ENCODE measurements around the gene CIC. TPM values are rescaled to one million over a fixed set of nuclear protein-coding genes. Genes with fewer than 3 reads are reported as not detected.
A peak's percentile ranks its signal among the peaks of the same experiment; 100 is the strongest.

Gene CIC
- total RNA-seq, 2 experiments from 2014 or later = 60.7 to 65.6 TPM

DNA sequence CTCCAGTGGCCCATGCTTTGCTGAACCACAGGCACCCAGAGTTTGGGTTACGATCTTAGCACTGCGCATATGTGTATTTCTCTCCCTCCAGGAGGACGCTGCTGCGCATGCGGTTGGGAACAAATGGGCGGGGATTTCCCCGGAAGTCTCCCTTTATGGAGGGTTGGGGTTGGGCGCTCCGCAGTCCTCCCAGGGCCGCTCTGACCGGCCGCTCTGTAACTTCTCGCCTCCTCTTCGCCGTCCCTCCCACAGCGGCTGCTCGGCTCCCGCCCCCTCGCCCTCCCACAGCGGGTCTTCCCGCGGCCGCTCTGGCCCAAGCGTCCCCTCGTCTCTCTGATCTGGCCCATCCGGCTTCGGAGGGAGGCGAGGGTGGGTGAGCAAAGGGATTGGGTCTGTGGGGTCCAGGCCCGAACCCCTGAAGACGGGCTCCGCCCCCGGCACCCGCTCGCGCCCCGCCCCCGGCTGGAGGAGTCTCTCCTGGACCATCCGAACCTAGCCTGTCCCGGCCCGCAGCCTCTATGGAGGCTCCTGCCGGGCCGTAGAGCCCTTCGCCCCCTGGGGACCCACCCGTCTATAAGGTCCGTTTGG lies 56.4 kb downstream of the CIC start, which contains the start of gene MEGF8:
MEGF8 (plus strand) TSS at position 328 of the 588 bp plus-strand sequence. CDS start 609 bp downstream, outside the sequence.
- peak; percentile 99 for DNase-seq
- ATAC-seq = peak; percentile 97
- Mint-ChIP-seq H3K4me1 (ENCODE audit: low read depth) (peaks cover 23% of the 10 kb centered on the region), H3K36me3 (ENCODE audit: low read depth) (no peaks in the 10 kb centered on the region), H3K4me3 (peak within 1 kb of the TSS; percentile 81), H3K9me3 (no peaks in the 10 kb centered on the region), H3K27me3 (peaks cover 13% of the 10 kb centered on the region), H3K27ac (peak within 1 kb of the TSS; percentile 74)
- TF ChIP-seq, protein P1, sequence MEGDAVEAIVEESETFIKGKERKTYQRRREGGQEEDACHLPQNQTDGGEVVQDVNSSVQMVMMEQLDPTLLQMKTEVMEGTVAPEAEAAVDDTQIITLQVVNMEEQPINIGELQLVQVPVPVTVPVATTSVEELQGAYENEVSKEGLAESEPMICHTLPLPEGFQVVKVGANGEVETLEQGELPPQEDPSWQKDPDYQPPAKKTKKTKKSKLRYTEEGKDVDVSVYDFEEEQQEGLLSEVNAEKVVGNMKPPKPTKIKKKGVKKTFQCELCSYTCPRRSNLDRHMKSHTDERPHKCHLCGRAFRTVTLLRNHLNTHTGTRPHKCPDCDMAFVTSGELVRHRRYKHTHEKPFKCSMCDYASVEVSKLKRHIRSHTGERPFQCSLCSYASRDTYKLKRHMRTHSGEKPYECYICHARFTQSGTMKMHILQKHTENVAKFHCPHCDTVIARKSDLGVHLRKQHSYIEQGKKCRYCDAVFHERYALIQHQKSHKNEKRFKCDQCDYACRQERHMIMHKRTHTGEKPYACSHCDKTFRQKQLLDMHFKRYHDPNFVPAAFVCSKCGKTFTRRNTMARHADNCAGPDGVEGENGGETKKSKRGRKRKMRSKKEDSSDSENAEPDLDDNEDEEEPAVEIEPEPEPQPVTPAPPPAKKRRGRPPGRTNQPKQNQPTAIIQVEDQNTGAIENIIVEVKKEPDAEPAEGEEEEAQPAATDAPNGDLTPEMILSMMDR (IDR thresholded peaks at IDR 0.05) = no peak
- CTCF ChIA-PET = no interaction called here
- intact Hi-C loops (cut with micrococcal nuclease) = no loop called here
- POLR2A ChIA-PET = no interaction called here

DNA sequence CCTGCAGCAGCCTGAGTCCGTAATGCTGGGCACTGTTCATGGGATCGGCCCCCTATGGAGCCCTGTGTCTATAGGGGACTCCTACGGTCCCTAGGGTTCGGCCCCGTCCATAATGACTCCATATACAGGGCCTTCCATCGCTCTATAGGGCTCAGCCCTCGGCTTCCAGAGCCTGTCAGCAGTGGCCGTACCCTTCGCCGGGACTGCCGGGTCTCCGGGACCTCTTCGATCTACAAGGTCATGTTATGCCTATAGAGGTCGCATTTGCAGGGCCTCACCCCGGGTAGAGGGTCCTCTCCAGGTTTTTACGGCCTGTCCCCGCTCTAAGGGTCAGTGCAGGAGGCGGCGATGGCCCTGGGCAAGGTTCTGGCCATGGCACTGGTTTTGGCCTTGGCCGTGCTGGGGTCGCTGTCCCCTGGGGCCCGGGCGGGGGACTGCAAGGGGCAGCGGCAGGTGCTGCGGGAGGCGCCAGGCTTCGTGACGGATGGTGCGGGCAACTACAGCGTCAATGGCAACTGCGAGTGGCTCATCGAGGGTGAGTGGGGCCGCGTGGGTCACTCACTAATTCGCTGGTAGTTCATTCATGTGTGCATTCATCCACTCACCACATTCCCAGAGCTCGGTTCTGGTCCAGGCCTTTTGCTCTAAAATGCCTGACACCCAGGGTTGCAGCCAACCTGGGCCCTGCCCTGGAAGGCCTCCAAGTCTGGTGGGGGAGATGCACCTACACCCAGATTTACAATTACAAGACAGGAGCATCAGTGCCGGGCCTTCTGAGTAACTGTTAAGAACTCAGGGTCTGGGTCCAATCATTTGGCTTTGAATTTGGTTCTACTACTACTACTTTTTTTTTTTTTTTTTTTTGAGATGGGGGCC lies 57.1 kb downstream of the CIC start:
- Mint-ChIP-seq H3K27me3 (peaks cover 13% of the 10 kb centered on the region), H3K4me3 (peak overlapping the region; percentile 81), H3K4me1 (ENCODE audit: low read depth) (peaks cover 23% of the 10 kb centered on the region), H3K36me3 (ENCODE audit: low read depth) (no peaks in the 10 kb centered on the region), H3K27ac (peak overlapping the region; percentile 74), H3K9me3 (no peaks in the 10 kb centered on the region)
- peak; percentile 7 for ATAC-seq
- DNase-seq = peak; percentile 43
- CTCF ChIA-PET = no interaction called here
- intact Hi-C loops (cut with micrococcal nuclease) = no loop called here
- POLR2A ChIA-PET = interaction anchor here (0.6 kb wide), 1 partner anchor 149 kb away, joined by 3 read pairs; no protein-coding TSS in a partner anchor
- TF ChIP-seq, protein P1 (IDR thresholded peaks at IDR 0.05) = no peak

DNA sequence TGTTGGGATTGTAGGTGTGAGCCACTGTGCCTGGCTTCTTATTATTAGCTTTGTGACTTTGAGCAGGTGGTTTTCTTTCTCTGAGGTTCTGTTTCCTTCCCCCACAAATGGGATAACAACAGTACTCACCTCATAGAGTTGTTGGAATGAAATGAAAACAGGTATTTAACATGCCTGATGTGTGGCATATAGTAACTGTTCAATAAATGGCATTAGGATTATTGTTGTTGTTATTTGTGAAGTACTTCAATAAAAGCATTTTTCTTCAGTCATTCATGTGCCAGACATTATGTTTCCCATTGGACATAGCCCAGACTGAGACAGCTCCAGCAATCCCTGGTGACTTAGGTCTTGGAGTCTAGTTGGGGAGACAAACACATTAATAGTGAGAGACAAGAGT lies 57.9 kb downstream of the CIC start:
- TF ChIP-seq, protein P1 (IDR thresholded peaks at IDR 0.05) = no peak
- H3K4me1 Mint-ChIP-seq (ENCODE audit: low read depth) = peaks cover 23% of the 10 kb centered on the region
- intact Hi-C loops (cut with micrococcal nuclease) = no loop called here
- peaks cover 13% of the 10 kb centered on the region for H3K27me3 Mint-ChIP-seq
- DNase-seq = no peak
- H3K9me3 Mint-ChIP-seq = no peaks in the 10 kb centered on the region
- peak overlapping the region; percentile 81 for H3K4me3 Mint-ChIP-seq
- ATAC-seq = no peak
- CTCF ChIA-PET = no interaction called here
- H3K27ac Mint-ChIP-seq = no peak overlapping the region
- no peaks in the 10 kb centered on the region for H3K36me3 Mint-ChIP-seq (ENCODE audit: low read depth)
- POLR2A ChIA-PET = no interaction called here

DNA sequence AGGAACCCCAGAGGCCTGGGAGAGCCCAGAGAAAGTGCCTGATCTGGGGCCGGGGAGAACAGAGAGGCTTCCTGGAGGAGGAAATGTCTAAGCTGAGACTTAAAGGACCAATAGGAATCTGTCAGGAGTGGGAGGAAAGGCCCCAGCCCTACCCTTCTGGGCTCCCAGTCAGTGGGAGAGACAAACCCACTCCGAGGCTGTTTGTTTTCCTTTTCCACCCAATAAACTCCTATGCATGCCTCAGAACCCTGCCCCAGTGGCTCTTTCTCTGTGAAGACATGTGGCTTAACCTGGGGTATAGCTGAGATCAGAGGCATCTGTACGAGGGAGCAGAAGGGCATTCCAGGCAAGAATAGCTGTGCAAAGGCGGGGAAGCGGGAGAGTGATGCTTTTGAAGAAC lies 58.3 kb downstream of the CIC start:
- ChIA-PET CTCF (no interaction called here), POLR2A (interaction anchor here (0.6 kb wide), 1 partner anchor 50 kb away, joined by 4 read pairs; no protein-coding TSS in a partner anchor)
- Mint-ChIP-seq H3K27me3 (peaks cover 13% of the 10 kb centered on the region), H3K36me3 (ENCODE audit: low read depth) (no peaks in the 10 kb centered on the region), H3K9me3 (no peaks in the 10 kb centered on the region), H3K4me1 (ENCODE audit: low read depth) (peaks cover 23% of the 10 kb centered on the region), H3K27ac (no peak overlapping the region), H3K4me3 (no peak overlapping the region)
- intact Hi-C loops (cut with micrococcal nuclease) = no loop called here
- DNase-seq = no peak
- no peak for ATAC-seq
- TF ChIP-seq, protein P1 (IDR thresholded peaks at IDR 0.05) = no peak

DNA sequence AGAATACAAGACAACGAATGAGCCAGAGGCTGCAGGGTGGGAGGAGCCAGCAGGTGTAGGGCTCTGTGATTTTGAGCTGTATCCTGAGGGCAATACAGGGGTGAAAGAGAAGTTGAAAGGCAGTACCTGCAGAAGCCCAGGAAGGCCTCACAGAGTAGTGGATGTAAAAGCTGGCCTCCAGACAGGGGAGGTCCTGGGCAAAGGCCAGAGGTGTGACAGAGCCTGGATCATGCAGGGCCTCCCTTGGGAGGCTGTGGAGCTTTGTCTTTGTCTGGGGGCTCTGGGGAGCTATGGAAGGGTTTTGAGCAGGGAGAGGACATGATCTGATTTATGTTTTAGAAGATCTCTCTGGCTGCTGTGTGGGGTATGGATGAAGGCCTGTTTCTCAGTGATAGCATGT lies 59.1 kb downstream of the CIC start:
- TF ChIP-seq, protein P1 (IDR thresholded peaks at IDR 0.05) = no peak
- Mint-ChIP-seq H3K36me3 (ENCODE audit: low read depth) (no peaks in the 10 kb centered on the region), H3K27me3 (peaks cover 10% of the 10 kb centered on the region), H3K27ac (no peak overlapping the region), H3K9me3 (no peaks in the 10 kb centered on the region), H3K4me1 (ENCODE audit: low read depth) (peaks cover 23% of the 10 kb centered on the region), H3K4me3 (no peak overlapping the region)
- intact Hi-C loops (cut with micrococcal nuclease) = no loop called here
- ChIA-PET CTCF (no interaction called here), POLR2A (no interaction called here)
- ATAC-seq (no peak), DNase-seq (no peak)

All from activated CD8-positive, alpha-beta T cell treated with anti-CD3 and anti-CD28 coated beads for 36 hours (primary cell).